Uterus (tissue), 4 donors: ENCODE measurements around the gene IPO13. TPM values are rescaled to one million over a fixed set of nuclear protein-coding genes. Genes with fewer than 3 reads are reported as not detected.

ENCODE experiments used
- DNase-seq, 2 donors: peaks; one replicate each; pipeline ENCODE4 v3.0.0-alpha.2; 2019 to 2020
- H3K27ac ChIP-seq, 2 donors: fragments of 200-600 bp; sonication (generic); 1 replicate in 1 of 2; 2 replicates in 1 of 2; pipeline ENCODE4 v1.5.1; 2016 to 2018
- H3K27me3 ChIP-seq, 2 donors: fragments of 200-600 bp; sonication (generic); one replicate each; pipeline ENCODE4 v1.5.1; 2018 to 2019; ENCODE audit warnings: control low read depth in 1 of 2
- H3K36me3 ChIP-seq, 2 donors: fragments of 200-600 bp; sonication (generic); one replicate each; pipeline ENCODE4 v1.5.1; 2019; ENCODE audit warnings: control low read depth in 1 of 2
- H3K4me1 ChIP-seq, 2 donors: fragments of 200-600 bp; sonication (generic); one replicate each; pipeline ENCODE4 v1.5.1; 2018 to 2019; ENCODE audit warnings: control low read depth in 1 of 2
- H3K4me3 ChIP-seq, 2 donors: fragments of 200-600 bp; sonication (generic); 1 replicate in 1 of 2; 2 replicates in 1 of 2; pipeline ENCODE4 v1.5.1; 2018 to 2019; ENCODE audit warnings: mild to moderate bottlenecking in 1 of 2
- H3K9me3 ChIP-seq, 2 donors: fragments of 200-600 bp; sonication (generic); one replicate each; pipeline ENCODE4 v1.5.1; 2019; ENCODE audit warnings: control low read depth in 1 of 2
- CTCF ChIP-seq, 4 experiments: fragments of 200-600 bp in 2 of 4; fragments of 450-650 bp in 2 of 4; sonication (generic) in 2 of 4; IDR thresholded peaks; one replicate each; pipeline ENCODE4 v1.5.1; 2016 to 2019; ENCODE audit warnings: antibody characterized with exemption in 4 of 4, mild to moderate bottlenecking in 2 of 4, moderate library complexity in 1 of 4
- POLR2A ChIP-seq, 2 donors: fragments of 450-650 bp; IDR thresholded peaks; one replicate each; pipeline ENCODE4 v1.6.1; 2016; ENCODE audit warnings: antibody characterized with exemption in 2 of 2, mild to moderate bottlenecking in 1 of 2, moderate library complexity in 1 of 2
- intact Hi-C: fragments of 100-400 bp; cut with DNase I; formaldehyde crosslinking; loops from one replicate; pipeline ENCODE4 v1.15.1; 2023; ENCODE audit warnings: low total_unique reads
- total RNA-seq, 4 donors: library from RNA; depleted of rRNA in 3 of 4; stranded (reverse); fragments of >200 nt in 3 of 4; gene quantifications; one replicate each; pipeline versions ENCODE4 v1.1.0 to v1.2.4, GENCODE V29; 2014 to 2023
- donor health status: DM: yes; HTN: yes; CAD: no.

The IPO13 gene
- total RNA-seq, 4 donors from 2014 or later = 6.9 to 26.7 (median 18.0) TPM

DNA sequence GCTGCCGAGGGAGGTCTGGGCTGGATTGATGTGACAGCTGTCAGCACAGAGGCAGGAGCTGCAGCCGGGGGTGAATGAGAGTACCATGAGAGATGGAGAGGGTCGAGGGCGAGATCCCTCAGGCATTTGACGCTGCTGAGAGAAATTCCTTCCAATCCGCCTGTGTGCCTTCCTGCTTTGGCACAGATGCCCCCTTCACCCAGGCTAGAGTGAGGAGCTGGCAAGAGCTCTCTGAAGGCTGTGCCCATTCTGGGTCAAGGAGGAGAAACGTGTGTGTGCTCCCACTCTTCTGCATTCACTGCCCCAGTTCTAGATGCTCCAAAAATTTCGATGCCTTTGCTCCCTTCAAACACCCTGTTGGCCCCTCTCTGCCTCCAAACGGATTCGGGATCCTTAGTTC lies 8.4 kb upstream of the IPO13 start:
- Histone ChIP-seq H3K4me3 (no peak overlapping the region), H3K27ac (no peak overlapping the region), H3K4me1 (peaks cover 0 to 4% of the 10 kb centered on the region in 2 donors), H3K36me3 (no peaks in the 10 kb centered on the region), H3K27me3 (no peaks in the 10 kb centered on the region), H3K9me3 (no peaks in the 10 kb centered on the region)
- intact Hi-C loops = loop anchor here (5.0 kb wide), 1 partner anchor 176 kb away; no protein-coding TSS in a partner anchor
- TF ChIP-seq POLR2A (IDR thresholded peaks at IDR 0.05) (no peak), CTCF (IDR thresholded peaks at IDR 0.05) (no peak)
- no peak for DNase-seq

GRCh38 chr1:43938892-43939587 lies 7.7 kb upstream of the IPO13 start:
- Histone ChIP-seq H3K36me3 (no peaks in the 10 kb centered on the region), H3K27ac (no peak overlapping the region), H3K27me3 (no peaks in the 10 kb centered on the region), H3K9me3 (no peaks in the 10 kb centered on the region), H3K4me3 (no peak overlapping the region), H3K4me1 (no peaks in the 10 kb centered on the region)
- DNase-seq = no peak
- intact Hi-C loops = loop anchor here (5.0 kb wide), 1 partner anchor 177 kb away; no protein-coding TSS in a partner anchor
- TF ChIP-seq CTCF (IDR thresholded peaks at IDR 0.05) = no peak
- no peak for TF ChIP-seq POLR2A (IDR thresholded peaks at IDR 0.05)

DNA sequence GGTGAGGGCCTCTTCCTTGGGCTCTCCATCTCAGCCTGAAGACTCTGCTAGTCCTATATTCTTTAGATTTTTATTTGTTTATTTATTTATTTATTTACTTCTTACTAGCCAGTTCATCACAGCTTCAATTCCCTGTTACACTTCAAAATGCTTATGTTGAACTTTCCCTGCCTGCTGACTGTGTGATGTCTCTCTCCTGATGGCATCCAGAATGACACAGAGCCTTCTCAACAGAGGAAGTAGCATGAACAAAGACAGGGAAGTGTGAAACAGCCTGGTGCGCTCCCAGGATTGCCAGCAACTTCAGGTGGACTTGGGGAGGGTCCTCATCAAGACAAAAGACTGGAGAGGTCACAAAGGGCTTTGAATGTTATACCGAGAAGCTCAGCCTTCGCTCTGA lies 4.3 kb upstream of the IPO13 start:
- Histone ChIP-seq H3K36me3 (no peaks in the 10 kb centered on the region), H3K4me3 (no peak overlapping the region), H3K4me1 (peaks cover 0 to under 1% of the 10 kb centered on the region in 2 donors), H3K27me3 (no peaks in the 10 kb centered on the region), H3K9me3 (no peaks in the 10 kb centered on the region), H3K27ac (no peak overlapping the region)
- no peak for TF ChIP-seq CTCF (IDR thresholded peaks at IDR 0.05)
- TF ChIP-seq POLR2A (IDR thresholded peaks at IDR 0.05) = no peak
- DNase-seq = no peak
- intact Hi-C loops = no loop called here

- Histone ChIP-seq H3K27me3 (no peaks in the 10 kb centered on the region), H3K36me3 (no peaks in the 10 kb centered on the region), H3K4me1 (peaks cover 0 to 15% of the 10 kb centered on the region in 2 donors), H3K9me3 (no peaks in the 10 kb centered on the region), H3K4me3 (no peak overlapping the region), H3K27ac (no peak overlapping the region)
- DNase-seq = no peak
- TF ChIP-seq POLR2A (IDR thresholded peaks at IDR 0.05) = no peak
- no peak for TF ChIP-seq CTCF (IDR thresholded peaks at IDR 0.05)
- intact Hi-C loops = no loop called here
Observed at GRCh38 chr1:43944860-43945259, 1.9 kb upstream of the IPO13 start.

- Histone ChIP-seq H3K4me3 (peak overlapping the region; percentile 67 to 72), H3K36me3 (no peaks in the 10 kb centered on the region), H3K27ac (peak overlapping the region; percentile 92 to 95), H3K4me1 (peaks cover 0 to 15% of the 10 kb centered on the region in 2 donors), H3K9me3 (no peaks in the 10 kb centered on the region), H3K27me3 (no peaks in the 10 kb centered on the region)
- intact Hi-C loops = no loop called here
- DNase-seq = no peak
- TF ChIP-seq CTCF (IDR thresholded peaks at IDR 0.05) (no peak), POLR2A (IDR thresholded peaks at IDR 0.05) (no peak)
Observed at GRCh38 chr1:43945674-43946235, 995 bp upstream of the IPO13 start.
